Mucosa of descending colon (tissue), 3 donors: Measurements from ENCODE around the gene PHKB. TPM values are rescaled to one million over a fixed set of nuclear protein-coding genes. Genes with fewer than 3 reads are reported as not detected.
"Not testable (repeated sequence)": the region's sequence is repeated elsewhere in the genome, so short reads cannot be mapped to it uniquely, and the experiment has no call there.

Experiments used
- ATAC-seq: fragments of 200-7000 bp; cut with Tn5 transposase; one replicate; pipeline ENCODE4 v1.9.1; 2020; ENCODE audit warnings: mild to moderate bottlenecking, moderate library complexity
- DNase-seq, 3 donors: peaks; one replicate each; pipeline ENCODE4 v3.0.0-alpha.2; 2020
- H3K36me3 ChIP-seq: fragments of 200-600 bp; one replicate; pipeline ENCODE4 v1.8.0; 2021; ENCODE audit warnings: low read depth, mild to moderate bottlenecking
- H3K4me1 ChIP-seq: fragments of 200-600 bp; one replicate; pipeline ENCODE4 v1.8.0; 2021; ENCODE audit warnings: low read depth, mild to moderate bottlenecking
- H3K4me3 ChIP-seq: fragments of 200-600 bp; one replicate; pipeline ENCODE4 v1.8.0; 2021; ENCODE audit warnings: mild to moderate bottlenecking
- H3K9me3 ChIP-seq: fragments of 200-600 bp; one replicate; pipeline ENCODE4 v1.8.0; 2021; ENCODE audit warnings: mild to moderate bottlenecking
- CTCF ChIP-seq: fragments of 200-600 bp; IDR thresholded peaks from one replicate; pipeline ENCODE4 v1.8.0; 2022; ENCODE audit warnings: antibody characterized with exemption, mild to moderate bottlenecking
- intact Hi-C, 2 donors: fragments of 100-400 bp; cut with DNase I in 1 of 2; cut with micrococcal nuclease in 1 of 2; formaldehyde crosslinking; loops; one replicate each; pipeline versions ENCODE4 v1.11.0 to v1.11.1; 2022; cut with DNase I, micrococcal nuclease
- total RNA-seq, 3 donors: library from RNA; stranded (reverse); fragmentation: NEBNext Ultra II Directional in 2 of 3; extraction: Animal tissue kit (Norgen Biotek cat#: 25700) in 2 of 3; gene quantifications; one replicate each; pipeline versions ENCODE4 v1.2.1 to v1.2.4, GENCODE V29; 2021 to 2023
- donor health status: DM: no; HTN: no; CAD: no; lungs with moderate emphysema.
- donor health status: DM: no; HTN: no; CAD: no.
- donor health status: DM: no; HTN: yes; CAD: no.

PHKB gene
- total RNA-seq, 3 donors from 2014 or later = 67.8 to 101 (median 81.4) TPM

- ATAC-seq = no peak
- no peak for DNase-seq
Observed at GRCh38 chr16:47538472-47538871, 77.3 kb downstream of the PHKB start.

DNA sequence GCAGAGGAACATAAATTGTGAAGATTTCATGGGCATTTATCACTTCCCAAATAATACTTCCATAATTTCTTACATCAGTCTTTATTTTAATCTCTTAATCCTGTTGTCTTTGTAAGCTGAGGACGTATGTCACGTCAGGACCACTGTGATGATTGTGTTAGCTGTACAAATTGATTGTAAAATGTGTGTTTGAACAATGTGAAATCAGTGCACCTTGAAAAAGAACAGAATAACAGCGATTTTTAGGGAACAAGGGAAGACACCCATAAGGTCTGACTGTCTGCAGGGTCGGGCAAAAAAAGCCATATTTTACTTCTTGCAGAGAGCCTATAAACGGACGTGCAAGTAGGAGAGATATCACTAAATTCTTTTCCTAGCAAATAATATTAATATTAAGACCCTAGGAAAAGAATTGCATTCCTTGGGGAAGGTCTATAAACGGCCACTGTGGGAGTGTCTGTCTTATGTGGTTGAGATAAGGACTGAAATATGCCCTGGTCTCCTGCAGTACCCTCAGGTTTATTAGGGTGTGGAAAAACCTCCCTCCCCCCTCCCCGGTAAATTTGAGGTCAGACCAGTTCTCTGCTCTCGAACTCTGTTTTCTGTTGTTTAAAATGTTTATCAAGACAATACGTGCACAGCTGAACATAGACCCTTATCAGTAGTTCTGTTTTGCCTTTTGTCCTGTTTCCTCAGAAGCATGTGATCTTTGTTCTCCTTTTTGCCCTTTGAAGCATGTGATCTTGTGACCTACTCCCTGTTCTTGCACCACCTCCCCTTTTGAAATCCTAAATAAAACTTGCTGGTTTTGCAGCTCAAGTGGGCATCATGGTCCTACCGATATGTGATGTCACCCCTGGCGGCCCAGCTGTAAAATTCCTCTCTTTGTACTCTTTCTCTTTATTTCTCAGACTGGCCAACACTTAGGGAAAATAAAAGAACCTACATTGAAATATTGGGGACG, 78.9 kb downstream of the PHKB start:
- H3K36me3 ChIP-seq, ATAC-seq, H3K4me1 ChIP-seq, DNase-seq, H3K4me3 ChIP-seq, intact Hi-C loops: not testable (repeated sequence)
- peaks cover 51% of the 10 kb centered on the region for H3K9me3 ChIP-seq

More at GRCh38 chr16:47538472-47538871, 77.3 kb downstream of the PHKB start:
- no peaks in the 10 kb centered on the region for H3K4me1 ChIP-seq
- H3K4me3 ChIP-seq = no peak overlapping the region
- TF ChIP-seq CTCF = no peak
- peaks cover 42% of the 10 kb centered on the region for H3K9me3 ChIP-seq
- intact Hi-C loops = no loop called here
- no peaks in the 10 kb centered on the region for H3K36me3 ChIP-seq

DNA sequence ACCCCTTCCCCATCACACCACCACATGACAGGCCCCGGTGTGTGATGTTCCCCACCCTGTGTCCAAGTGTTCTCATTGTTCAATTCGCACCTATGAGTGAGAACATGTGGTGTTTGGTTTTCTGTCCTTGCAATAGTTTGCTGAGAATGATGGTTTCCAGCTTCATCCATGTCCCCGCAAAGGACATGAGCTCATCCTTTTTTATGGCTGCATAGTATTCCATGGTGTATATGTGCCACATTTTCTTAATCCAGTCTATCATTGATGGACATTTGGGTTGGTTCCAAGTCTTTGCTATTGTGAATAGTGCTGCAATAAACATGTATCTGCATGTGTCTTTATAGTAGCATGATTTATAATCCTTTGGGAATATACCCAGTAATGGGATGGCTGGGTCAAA, 80.0 kb downstream of the PHKB start:
- DNase-seq, ATAC-seq, H3K36me3 ChIP-seq, H3K4me3 ChIP-seq, H3K4me1 ChIP-seq, intact Hi-C loops: not testable (repeated sequence)
- H3K9me3 ChIP-seq = peaks cover 59% of the 10 kb centered on the region

DNA sequence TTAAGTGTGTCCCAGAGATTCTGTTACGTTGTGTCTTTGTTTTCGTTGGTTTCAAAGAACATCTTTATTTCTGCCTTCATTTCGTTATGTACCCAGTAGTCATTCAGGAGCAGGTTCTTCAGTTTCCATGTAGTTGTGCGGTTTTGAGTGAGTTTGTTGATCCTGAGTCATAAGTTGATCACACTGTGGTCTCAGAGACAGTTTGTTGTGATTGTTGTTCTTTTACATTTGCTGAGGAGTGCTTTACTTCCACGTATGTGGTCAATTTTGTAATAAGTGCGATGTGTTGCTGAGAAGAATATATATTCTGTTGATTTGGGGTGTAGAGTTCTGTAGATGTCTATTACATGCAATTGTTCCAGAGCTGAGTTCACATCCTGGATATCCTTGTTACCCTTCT, 83.1 kb downstream of the PHKB start:
- H3K36me3 ChIP-seq, intact Hi-C loops, DNase-seq, H3K4me1 ChIP-seq, H3K4me3 ChIP-seq, ATAC-seq: not testable (repeated sequence)
- peaks cover 59% of the 10 kb centered on the region for H3K9me3 ChIP-seq

GRCh38 chr16:47551185-47551584, 90.1 kb downstream of the PHKB start:
- DNase-seq, H3K4me1 ChIP-seq, H3K36me3 ChIP-seq, intact Hi-C loops, ATAC-seq, H3K4me3 ChIP-seq: not testable (repeated sequence)
- H3K9me3 ChIP-seq = peaks cover 20% of the 10 kb centered on the region

- ATAC-seq, H3K4me1 ChIP-seq, DNase-seq, H3K4me3 ChIP-seq, H3K36me3 ChIP-seq, intact Hi-C loops: not testable (repeated sequence)
- H3K9me3 ChIP-seq = peaks cover 14% of the 10 kb centered on the region
Observed at GRCh38 chr16:47551767-47552166, 90.6 kb downstream of the PHKB start.

GRCh38 chr16:47553853-47554564, 92.9 kb downstream of the PHKB start:
- ATAC-seq (no peak), DNase-seq (no peak)
- Histone ChIP-seq H3K4me3 (no peak overlapping the region), H3K36me3 (no peaks in the 10 kb centered on the region), H3K9me3 (peaks cover 10% of the 10 kb centered on the region), H3K4me1 (no peaks in the 10 kb centered on the region)
- no peak for TF ChIP-seq CTCF
- intact Hi-C loops = no loop called here

DNA sequence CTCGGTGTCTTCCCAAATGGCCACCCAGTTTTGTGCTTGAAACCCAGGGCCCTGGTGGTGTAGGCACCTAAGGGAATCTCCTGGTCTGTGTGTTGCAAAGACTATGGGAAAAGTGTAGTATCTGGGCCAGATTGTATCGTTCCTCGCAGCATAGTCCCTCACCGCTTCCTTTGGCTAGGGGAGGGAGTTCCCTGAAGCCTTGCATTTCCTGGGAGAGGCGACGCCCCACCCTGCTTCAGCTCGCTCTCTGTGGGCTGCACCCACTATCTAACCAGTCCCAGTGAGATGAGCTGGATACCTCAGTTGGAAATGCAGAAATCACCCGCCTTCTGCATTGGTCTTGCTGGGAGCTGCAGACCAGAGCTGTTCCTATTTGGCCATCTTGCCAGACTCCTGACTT, 93.5 kb downstream of the PHKB start:
- intact Hi-C loops, H3K36me3 ChIP-seq, DNase-seq, H3K4me3 ChIP-seq, ATAC-seq, H3K4me1 ChIP-seq: not testable (repeated sequence)
- H3K9me3 ChIP-seq = peaks cover 10% of the 10 kb centered on the region
